ENCODE results near the gene GRIA4. TPM values are rescaled to one million over a fixed set of nuclear protein-coding genes. Genes with fewer than 3 reads are reported as not detected.

GRIA4 gene
- total and polyA plus RNA-seq, 2 experiments from 2014 or later: 1.3 to 3.7 TPM

- WGBS (ENCODE audit: low lambda C conversion rate, missing lambda C conversion rate): 83% methylated on average over 4 of the region's 4 CpGs
- no peak for DNase-seq (ENCODE audit: low spot score)
- no peaks in the 10 kb centered on the region for H3K79me2 ChIP-seq
- H3K36me3 ChIP-seq (replicated peaks; ENCODE audit: insufficient read depth, low read depth): no peaks in the 10 kb centered on the region
- no peaks in the 10 kb centered on the region for H3K4me1 ChIP-seq (ENCODE audit: insufficient read depth)
- no peaks in the 10 kb centered on the region for H3K27me3 ChIP-seq
- H2AFZ ChIP-seq: no peak overlapping the region
- no peak overlapping the region for H3K4me3 ChIP-seq
- TF ChIP-seq EZH2phosphoT487 (IDR thresholded peaks at IDR 0.05; ENCODE audit: low read depth, severe bottlenecking, unreplicated experiment) (no peak), CTCF (IDR thresholded peaks at IDR 0.05; ENCODE audit: poor library complexity) (no peak), EZH2 (IDR thresholded peaks at IDR 0.05; ENCODE audit: borderline replicate concordance) (no peak)
- H3K9me3 ChIP-seq (ENCODE audit: low read depth): no peaks in the 10 kb centered on the region
- no peaks in the 10 kb centered on the region for H4K20me1 ChIP-seq (ENCODE audit: insufficient read depth, poor library complexity, severe bottlenecking)
- H3K9me2 ChIP-seq (replicated peaks; ENCODE audit: insufficient read depth): no peaks in the 10 kb centered on the region
- no peak overlapping the region for H3K27ac ChIP-seq
- H3K4me2 ChIP-seq: no peak overlapping the region
These were observed 55.4 kb downstream of the GRIA4 start for GRCh38 chr11:105665281-105665680.

GRCh38 chr11:105667441-105667840 is 57.6 kb downstream of the GRIA4 start:
- Histone ChIP-seq H3K4me1 (ENCODE audit: insufficient read depth) (no peaks in the 10 kb centered on the region), H3K27me3 (no peaks in the 10 kb centered on the region), H3K4me3 (no peak overlapping the region), H4K20me1 (ENCODE audit: insufficient read depth, poor library complexity, severe bottlenecking) (no peaks in the 10 kb centered on the region), H3K36me3 (replicated peaks; ENCODE audit: insufficient read depth, low read depth) (no peaks in the 10 kb centered on the region), H3K4me2 (no peak overlapping the region), H2AFZ (no peak overlapping the region), H3K79me2 (no peaks in the 10 kb centered on the region), H3K9me2 (replicated peaks; ENCODE audit: insufficient read depth) (no peaks in the 10 kb centered on the region), H3K9me3 (ENCODE audit: low read depth) (no peaks in the 10 kb centered on the region), H3K27ac (no peak overlapping the region)
- TF ChIP-seq CTCF (IDR thresholded peaks at IDR 0.05; ENCODE audit: poor library complexity) (no peak), EZH2phosphoT487 (IDR thresholded peaks at IDR 0.05; ENCODE audit: low read depth, severe bottlenecking, unreplicated experiment) (no peak), EZH2 (IDR thresholded peaks at IDR 0.05; ENCODE audit: borderline replicate concordance) (no peak)
- no peak for DNase-seq (ENCODE audit: low spot score)
- 91% methylated on average over 1 of the region's 1 CpG for WGBS (ENCODE audit: low lambda C conversion rate, missing lambda C conversion rate)

GRCh38 chr11:105670811-105671210 is 60.9 kb downstream of the GRIA4 start:
- H3K27ac ChIP-seq: no peak overlapping the region
- no peaks in the 10 kb centered on the region for H3K27me3 ChIP-seq
- no peaks in the 10 kb centered on the region for H4K20me1 ChIP-seq (ENCODE audit: insufficient read depth, poor library complexity, severe bottlenecking)
- no peak for DNase-seq (ENCODE audit: low spot score)
- H3K4me3 ChIP-seq: no peak overlapping the region
- H3K9me2 ChIP-seq (replicated peaks; ENCODE audit: insufficient read depth): no peaks in the 10 kb centered on the region
- no peaks in the 10 kb centered on the region for H3K36me3 ChIP-seq (replicated peaks; ENCODE audit: insufficient read depth, low read depth)
- TF ChIP-seq EZH2phosphoT487 (IDR thresholded peaks at IDR 0.05; ENCODE audit: low read depth, severe bottlenecking, unreplicated experiment) (no peak), EZH2 (IDR thresholded peaks at IDR 0.05; ENCODE audit: borderline replicate concordance) (no peak)
- H2AFZ ChIP-seq: no peak overlapping the region
- no peaks in the 10 kb centered on the region for H3K4me1 ChIP-seq (ENCODE audit: insufficient read depth)
- H3K9me3 ChIP-seq (ENCODE audit: low read depth): no peaks in the 10 kb centered on the region
- no peak overlapping the region for H3K4me2 ChIP-seq
- H3K79me2 ChIP-seq: no peaks in the 10 kb centered on the region

GRCh38 chr11:105673089-105673488 is 63.2 kb downstream of the GRIA4 start:
- Histone ChIP-seq H3K4me2 (no peak overlapping the region), H3K4me1 (ENCODE audit: insufficient read depth) (no peaks in the 10 kb centered on the region), H3K9me2 (replicated peaks; ENCODE audit: insufficient read depth) (no peaks in the 10 kb centered on the region), H3K79me2 (no peaks in the 10 kb centered on the region), H3K27me3 (no peaks in the 10 kb centered on the region), H2AFZ (no peak overlapping the region), H3K27ac (no peak overlapping the region), H4K20me1 (ENCODE audit: insufficient read depth, poor library complexity, severe bottlenecking) (no peaks in the 10 kb centered on the region), H3K36me3 (replicated peaks; ENCODE audit: insufficient read depth, low read depth) (no peaks in the 10 kb centered on the region), H3K9me3 (ENCODE audit: low read depth) (no peaks in the 10 kb centered on the region), H3K4me3 (no peak overlapping the region)
- DNase-seq (ENCODE audit: low spot score): peak; percentile 84
- TF ChIP-seq EZH2phosphoT487 (IDR thresholded peaks at IDR 0.05; ENCODE audit: low read depth, severe bottlenecking, unreplicated experiment) (no peak), CTCF (IDR thresholded peaks at IDR 0.05; ENCODE audit: poor library complexity) (no peak)
- WGBS (ENCODE audit: low lambda C conversion rate, missing lambda C conversion rate): 24% methylated on average over 3 of the region's 3 CpGs
